ENCODE results near the gene AVPI1. TPM values are rescaled to one million over a fixed set of nuclear protein-coding genes. Genes with fewer than 3 reads are reported as not detected.
"Not testable (repeated sequence)": the region's sequence is repeated elsewhere in the genome, so short reads cannot be mapped to it uniquely, and the experiment has no call there.

The AVPI1 gene
- total RNA-seq, 4 donors from 2014 or later = 1.4 to 14.1 (median 3.0) TPM

- intact Hi-C loops (cut with DNase I; ENCODE audit: low total_unique reads) (loop anchor here (5.0 kb wide), 2 partner anchors 137 to 188 kb away; partner anchors contain the start of genes MMS19 and UBTD1), in situ Hi-C loops (cut with MboI; ENCODE audit: low sequenced_read_pairs in 4 of 4) (no loop called here)
- no peaks in the 10 kb centered on the region for H3K36me3 ChIP-seq
- TF ChIP-seq POLR2A (IDR thresholded peaks at IDR 0.05) (no peak), CTCF (IDR thresholded peaks at IDR 0.05 in 4 of 5, conservative IDR thresholded peaks at IDR 0.05 in 1 of 5) (no peak)
- peak overlapping the region in 1 of 4 donors; percentile 92 for H3K4me3 ChIP-seq
- no peaks in the 10 kb centered on the region for H3K9me3 ChIP-seq
- ATAC-seq = no peak
- peak overlapping the region; percentile 2 to 92 (median 38) for H3K27ac ChIP-seq
- no peak for DNase-seq
- no peaks in the 10 kb centered on the region for H3K27me3 ChIP-seq
- H3K4me1 ChIP-seq = peaks cover 30 to 39% of the 10 kb centered on the region in 2 donors
Measured at GRCh38 chr10:97684866-97685394, 2.1 kb downstream of the AVPI1 start.

- DNase-seq; H3K4me3 ChIP-seq; intact Hi-C loops (cut with DNase I; ENCODE audit: low total_unique reads); in situ Hi-C loops (cut with MboI; ENCODE audit: low sequenced_read_pairs in 4 of 4); H3K27me3 ChIP-seq; H3K9me3 ChIP-seq; H3K36me3 ChIP-seq; ATAC-seq: not testable (repeated sequence)
- Histone ChIP-seq H3K27ac (peak overlapping the region; percentile 13 to 92 (median 52)), H3K4me1 (peaks cover 30 to 39% of the 10 kb centered on the region in 2 donors)
Measured at GRCh38 chr10:97684368-97684713, 2.7 kb downstream of the AVPI1 start.

GRCh38 chr10:97683556-97684367 lies 3.3 kb downstream of the AVPI1 start:
- ATAC-seq (peak in 1 of 2 donors; percentile 20), DNase-seq (peak in 1 of 2 donors; percentile 56)
- TF ChIP-seq CTCF (IDR thresholded peaks at IDR 0.05 in 4 of 5, conservative IDR thresholded peaks at IDR 0.05 in 1 of 5) (no peak), POLR2A (IDR thresholded peaks at IDR 0.05) (no peak)
- Histone ChIP-seq H3K27ac (peak overlapping the region; percentile 13 to 92 (median 52)), H3K27me3 (no peaks in the 10 kb centered on the region), H3K4me1 (peaks cover 30 to 39% of the 10 kb centered on the region in 2 donors), H3K36me3 (no peaks in the 10 kb centered on the region), H3K9me3 (no peaks in the 10 kb centered on the region), H3K4me3 (no peak overlapping the region)
- intact Hi-C loops (cut with DNase I; ENCODE audit: low total_unique reads) (no loop called here), in situ Hi-C loops (cut with MboI; ENCODE audit: low sequenced_read_pairs in 4 of 4) (no loop called here)

GRCh38 chr10:97682042-97682441 lies 5.0 kb downstream of the AVPI1 start:
- ATAC-seq = no peak
- in situ Hi-C loops (cut with MboI; ENCODE audit: low sequenced_read_pairs in 4 of 4) (no loop called here), intact Hi-C loops (cut with DNase I; ENCODE audit: low total_unique reads) (no loop called here)
- no peak for DNase-seq
- Histone ChIP-seq H3K4me1 (peaks cover 23 to 31% of the 10 kb centered on the region in 2 donors), H3K27me3 (no peaks in the 10 kb centered on the region), H3K27ac (no peak overlapping the region), H3K9me3 (no peaks in the 10 kb centered on the region), H3K4me3 (no peak overlapping the region), H3K36me3 (peaks cover 0 to 5% of the 10 kb centered on the region in 2 donors)
- no peak for TF ChIP-seq POLR2A (IDR thresholded peaks at IDR 0.05)
- TF ChIP-seq CTCF (IDR thresholded peaks at IDR 0.05 in 4 of 5, conservative IDR thresholded peaks at IDR 0.05 in 1 of 5) = no peak

- Histone ChIP-seq H3K27me3 (no peaks in the 10 kb centered on the region), H3K4me3 (no peak overlapping the region), H3K36me3 (peaks cover 0 to 17% of the 10 kb centered on the region in 2 donors), H3K4me1 (peaks cover 10 to 11% of the 10 kb centered on the region in 2 donors), H3K9me3 (no peaks in the 10 kb centered on the region), H3K27ac (no peak overlapping the region)
- DNase-seq = no peak
- in situ Hi-C loops (cut with MboI; ENCODE audit: low sequenced_read_pairs in 4 of 4) = loop anchor here in 3 of 4 donors (5.0 to 10.0 kb wide), 2 partner anchors 53 to 55 kb away; partner anchors contain the start of gene ZFYVE27 (in 2 of the 3)
- intact Hi-C loops (cut with DNase I; ENCODE audit: low total_unique reads) = loop anchor here (5.0 kb wide), 1 partner anchor 33 kb away; the partner anchor contains the start of gene MARVELD1
- no peak for ATAC-seq
- TF ChIP-seq POLR2A (IDR thresholded peaks at IDR 0.05) = no peak
- TF ChIP-seq CTCF (IDR thresholded peaks at IDR 0.05 in 4 of 5, conservative IDR thresholded peaks at IDR 0.05 in 1 of 5) = no peak
Measured at GRCh38 chr10:97679594-97679993, 7.4 kb downstream of the AVPI1 start.

Measured in gastrocnemius medialis (tissue), 4 donors.